CD4-positive, alpha-beta memory T cell (primary cell): Measurements from ENCODE around the gene MORC3. TPM values are rescaled to one million over a fixed set of nuclear protein-coding genes. Genes with fewer than 3 reads are reported as not detected.

Experiments
- CTCF ChIA-PET: fragments of 350-600 bp; sonication (Branson Sonifier 250); formaldehyde crosslinking; loops from one replicate; lab custom pipeline; 2021; ENCODE audit warnings: inconsistent platforms; ENCODE audit not compliant: partially characterized antibody; lab: Charles Lee
- POLR2A ChIA-PET: fragments of 350-600 bp; sonication (Branson Sonifier 250); formaldehyde crosslinking; loops from one replicate; lab custom pipeline; 2021; ENCODE audit not compliant: partially characterized antibody; lab: Charles Lee
- DNase-seq, 5 donors: peaks; one replicate each; pipeline versions ENCODE4 v3.0.0 to v3.0.0-alpha.2; 2020 to 2022; ENCODE audit warnings: mixed read lengths in 1 of 5
- H3K27ac ChIP-seq: one replicate; pipeline ENCODE4 v1.7.0; 2013; ENCODE audit warnings: low read depth, low read length
- H3K27me3 ChIP-seq: 2 replicates; pipeline ENCODE4 v1.7.0; 2013; ENCODE audit warnings: mild to moderate bottlenecking, low read length, moderate library complexity; ENCODE audit not compliant: insufficient read depth
- H3K36me3 ChIP-seq: 2 replicates; pipeline ENCODE4 v1.7.0; 2013; ENCODE audit warnings: mild to moderate bottlenecking, low read length, moderate library complexity; ENCODE audit not compliant: insufficient read depth
- H3K4me1 ChIP-seq: 2 replicates; pipeline ENCODE4 v1.7.0; 2013; ENCODE audit warnings: mild to moderate bottlenecking, low read length, moderate library complexity; ENCODE audit not compliant: insufficient read depth
- H3K4me3 ChIP-seq, 2 donors: one replicate each; pipeline ENCODE4 v1.7.0; 2013; ENCODE audit warnings: low read length in 2 of 2, mild to moderate bottlenecking in 1 of 2
- H3K9me3 ChIP-seq, 2 donors: one replicate each; pipeline ENCODE4 v1.7.0; 2013; ENCODE audit warnings: low read length in 2 of 2, control low read depth in 1 of 2; ENCODE audit not compliant: control insufficient read depth in 1 of 2
- H3K27ac Mint-ChIP-seq, 7 donors: one replicate each; pipeline ENCODE4 v1.8.0; 2020 to 2021; ENCODE audit warnings: mixed read lengths in 7 of 7, mild to moderate bottlenecking in 6 of 7, inconsistent platforms in 3 of 7, moderate library complexity in 3 of 7
- H3K27me3 Mint-ChIP-seq, 2 donors: one replicate each; pipeline ENCODE4 v1.8.0; 2020 to 2021; ENCODE audit warnings: mixed read lengths in 2 of 2
- H3K36me3 Mint-ChIP-seq, 2 donors: one replicate each; pipeline ENCODE4 v1.8.0; 2020 to 2021; ENCODE audit warnings: mixed read lengths in 2 of 2, inconsistent platforms in 1 of 2, mild to moderate bottlenecking in 1 of 2
- H3K4me1 Mint-ChIP-seq, 4 donors: one replicate each; pipeline ENCODE4 v1.8.0; 2020 to 2021; ENCODE audit warnings: mixed read lengths in 4 of 4, mild to moderate bottlenecking in 1 of 4
- H3K4me3 Mint-ChIP-seq, 8 donors: one replicate each; pipeline ENCODE4 v1.8.0; 2020 to 2021; ENCODE audit warnings: mixed read lengths in 8 of 8, mild to moderate bottlenecking in 7 of 8, moderate library complexity in 6 of 8, inconsistent platforms in 3 of 8
- H3K9me3 Mint-ChIP-seq, 8 donors: one replicate each; pipeline ENCODE4 v1.8.0; 2020 to 2021; ENCODE audit warnings: mixed read lengths in 8 of 8, mild to moderate bottlenecking in 5 of 8, inconsistent platforms in 3 of 8, moderate library complexity in 1 of 8
- intact Hi-C: fragments of 100-400 bp; cut with micrococcal nuclease; formaldehyde crosslinking; loops from one replicate; pipeline ENCODE4 v1.15.1; 2023
- polyA plus RNA-seq, 2 donors: library from polyadenylated mRNA; unstranded; fragments of 300-500 nt; fragmentation: Illumina TruSeq; gene quantifications; one replicate each; pipeline ENCODE4 v1.2.3, GENCODE V29; 2021
- total RNA-seq, 2 experiments: library from RNA; stranded (reverse); gene quantifications; one replicate each; pipeline ENCODE4 v1.2.3, GENCODE V29; 2021

The MORC3 gene
- total and polyA plus RNA-seq, 4 experiments from 2014 or later = 31.8 to 108 (median 75.2) TPM

- DNase-seq = no peak
- no peak overlapping the region for H3K27ac Mint-ChIP-seq
- H3K36me3 ChIP-seq = no peaks in the 10 kb centered on the region
Observed at GRCh38 chr21:36422279-36423098, 102.5 kb downstream of the MORC3 start.

GRCh38 chr21:36423771-36424433 is 103.9 kb downstream of the MORC3 start:
- CTCF ChIA-PET = no interaction called here
- no peaks in the 10 kb centered on the region for H3K36me3 ChIP-seq

More at GRCh38 chr21:36422279-36423098, 102.5 kb downstream of the MORC3 start:
- ChIA-PET CTCF (no interaction called here), POLR2A (no interaction called here)
- no peak overlapping the region for H3K4me3 Mint-ChIP-seq
- Histone ChIP-seq H3K27ac (no peak overlapping the region), H3K9me3 (no peaks in the 10 kb centered on the region), H3K4me3 (no peak overlapping the region), H3K27me3 (no peaks in the 10 kb centered on the region), H3K4me1 (no peaks in the 10 kb centered on the region)
- no peaks in the 10 kb centered on the region for H3K27me3 Mint-ChIP-seq
- H3K9me3 Mint-ChIP-seq = no peaks in the 10 kb centered on the region
- intact Hi-C loops = no loop called here
- H3K4me1 Mint-ChIP-seq = no peaks in the 10 kb centered on the region
- H3K36me3 Mint-ChIP-seq = no peaks in the 10 kb centered on the region

GRCh38 chr21:36424592-36424991 is 104.6 kb downstream of the MORC3 start:
- Mint-ChIP-seq H3K4me1 (peaks cover 0 to 5% (median under 1%) of the 10 kb centered on the region in 4 donors), H3K27ac (no peak overlapping the region), H3K9me3 (no peaks in the 10 kb centered on the region), H3K27me3 (peaks cover 0 to 2% of the 10 kb centered on the region in 2 donors), H3K36me3 (no peaks in the 10 kb centered on the region), H3K4me3 (no peak overlapping the region)
- Histone ChIP-seq H3K4me3 (no peak overlapping the region), H3K27me3 (no peaks in the 10 kb centered on the region), H3K4me1 (no peaks in the 10 kb centered on the region), H3K27ac (no peak overlapping the region), H3K36me3 (no peaks in the 10 kb centered on the region), H3K9me3 (no peaks in the 10 kb centered on the region)
- intact Hi-C loops = no loop called here
- ChIA-PET POLR2A (no interaction called here), CTCF (no interaction called here)
- no peak for DNase-seq

More at GRCh38 chr21:36423771-36424433, 103.9 kb downstream of the MORC3 start:
- Mint-ChIP-seq H3K36me3 (no peaks in the 10 kb centered on the region), H3K27ac (no peak overlapping the region), H3K9me3 (no peaks in the 10 kb centered on the region), H3K4me1 (peaks cover 0 to 3% (median 0%) of the 10 kb centered on the region in 4 donors), H3K4me3 (no peak overlapping the region), H3K27me3 (peaks cover 0 to 2% of the 10 kb centered on the region in 2 donors)
- POLR2A ChIA-PET = no interaction called here
- H3K9me3 ChIP-seq = no peaks in the 10 kb centered on the region
- no peak for DNase-seq
- intact Hi-C loops = no loop called here
- no peaks in the 10 kb centered on the region for H3K27me3 ChIP-seq
- H3K27ac ChIP-seq = no peak overlapping the region
- H3K4me3 ChIP-seq = no peak overlapping the region
- H3K4me1 ChIP-seq = no peaks in the 10 kb centered on the region

GRCh38 chr21:36425286-36425685 is 105.3 kb downstream of the MORC3 start:
- intact Hi-C loops = no loop called here
- POLR2A ChIA-PET = no interaction called here
- H3K9me3 Mint-ChIP-seq = no peaks in the 10 kb centered on the region
- H3K27me3 Mint-ChIP-seq = peaks cover 0 to 3% of the 10 kb centered on the region in 2 donors
- Histone ChIP-seq H3K4me1 (peaks cover 2% of the 10 kb centered on the region), H3K27ac (no peak overlapping the region), H3K27me3 (no peaks in the 10 kb centered on the region), H3K4me3 (no peak overlapping the region), H3K36me3 (no peaks in the 10 kb centered on the region), H3K9me3 (no peaks in the 10 kb centered on the region)
- DNase-seq = no peak
- no peak overlapping the region for H3K27ac Mint-ChIP-seq
- H3K36me3 Mint-ChIP-seq = no peaks in the 10 kb centered on the region
- CTCF ChIA-PET = no interaction called here
- peaks cover under 1 to 12% (median 5%) of the 10 kb centered on the region in 4 donors for H3K4me1 Mint-ChIP-seq
- H3K4me3 Mint-ChIP-seq = no peak overlapping the region

Other genes with a start within 250 kb of the MORC3 start
- gene CBR3, start 185.1 kb upstream of the MORC3 start, total RNA-seq = 1 to 10 TPM; 9.2 to 9.3 TPM
- 10 to 100 TPM; 15.6 to 24.9 TPM for gene CBR3, start 185.1 kb upstream of the MORC3 start, polyA plus RNA-seq
- gene DOP1B, start 163.4 kb upstream of the MORC3 start, total RNA-seq = 10 to 100 TPM; 24.0 to 27.3 TPM
- 10 to 100 TPM in 1 of 2 donors, 1 to 10 TPM in 1; 3.2 to 13.7 TPM for gene DOP1B, start 163.4 kb upstream of the MORC3 start, polyA plus RNA-seq
- gene CHAF1B, start 65.2 kb downstream of the MORC3 start, total RNA-seq = 1 to 10 TPM; 1.3 to 1.6 TPM
- gene CHAF1B, start 65.2 kb downstream of the MORC3 start, polyA plus RNA-seq = 1 to 10 TPM; 2.0 to 2.3 TPM
- not detected for gene CLDN14, start 159.9 kb downstream of the MORC3 start, total RNA-seq
- not detected for gene CLDN14, start 159.9 kb downstream of the MORC3 start, polyA plus RNA-seq